Measurements from ENCODE around the gene ANKRD13C.
"Not testable (repeated sequence)": the region's sequence is repeated elsewhere in the genome, so short reads cannot be mapped to it uniquely, and the experiment has no call there.

Gene ANKRD13C

GRCh38 chr1:70354332-70355110 is at the start of gene ANKRD13C:
Gene ANKRD13C (minus strand): TSS chr1:70354722. CDS start chr1:70354408, 314 bp downstream.
- peak; percentile 90 to 92 for DNase-seq

- no peak for DNase-seq
Measured at GRCh38 chr1:70403759-70404158, 49.2 kb upstream of the ANKRD13C start.

- DNase-seq: no peak
Measured at GRCh38 chr1:70401974-70402373, 47.5 kb upstream of the ANKRD13C start.

- no peak for DNase-seq
Measured at GRCh38 chr1:70400335-70400734, 45.8 kb upstream of the ANKRD13C start.

GRCh38 chr1:70397013-70397412 is 42.5 kb upstream of the ANKRD13C start:
- no peak for DNase-seq

- no peak for DNase-seq
Measured at GRCh38 chr1:70396607-70397006, 42.1 kb upstream of the ANKRD13C start.

- DNase-seq: no peak
Measured at GRCh38 chr1:70392626-70393025, 38.1 kb upstream of the ANKRD13C start.

- no peak for DNase-seq
Measured at GRCh38 chr1:70387507-70387906, 33.0 kb upstream of the ANKRD13C start.

GRCh38 chr1:70386121-70386520 is 31.6 kb upstream of the ANKRD13C start:
- no peak for DNase-seq

GRCh38 chr1:70385477-70385876 is 31.0 kb upstream of the ANKRD13C start:
- no peak for DNase-seq

GRCh38 chr1:70384542-70384941 is 30.0 kb upstream of the ANKRD13C start:
- DNase-seq: no peak

- DNase-seq: no peak
Measured at GRCh38 chr1:70383483-70383882, 29.0 kb upstream of the ANKRD13C start.

- DNase-seq: peak; percentile 11 to 13
Measured at GRCh38 chr1:70382682-70383081, 28.2 kb upstream of the ANKRD13C start.

GRCh38 chr1:70376196-70376595 is 21.7 kb upstream of the ANKRD13C start:
- DNase-seq: peak; percentile 23 to 30

- not testable (repeated sequence) for DNase-seq
Measured at GRCh38 chr1:70373580-70373979, 19.1 kb upstream of the ANKRD13C start.

- no peak for DNase-seq
Measured at GRCh38 chr1:70372426-70372825, 17.9 kb upstream of the ANKRD13C start.

- DNase-seq: not testable (repeated sequence)
Measured at GRCh38 chr1:70371586-70371985, 17.1 kb upstream of the ANKRD13C start.

- not testable (repeated sequence) for DNase-seq
Measured at GRCh38 chr1:70367397-70367796, 12.9 kb upstream of the ANKRD13C start.

GRCh38 chr1:70366997-70367396 is 12.5 kb upstream of the ANKRD13C start:
- not testable (repeated sequence) for DNase-seq

- DNase-seq: not testable (repeated sequence)
Measured at GRCh38 chr1:70366425-70366952, 12.0 kb upstream of the ANKRD13C start.

- DNase-seq: no peak
Measured at GRCh38 chr1:70364439-70364838, 9.9 kb upstream of the ANKRD13C start.

GRCh38 chr1:70361727-70362398 is 7.3 kb upstream of the ANKRD13C start:
- no peak for DNase-seq

GRCh38 chr1:70360321-70360720 is 5.8 kb upstream of the ANKRD13C start:
- DNase-seq: no peak
